PFSK-1 (cell line): ENCODE measurements around the gene GLB1L3.

Experiments
- FOXP2 ChIP-seq: optimal IDR thresholded peaks from 2 replicates; pipeline ENCODE3; 2011; ENCODE audit warnings: borderline replicate concordance, control low read depth, inconsistent platforms; ENCODE audit not compliant: insufficient read depth; ENCODE audit errors: extremely low read length, extremely low read depth
- POLR2AphosphoS5 ChIP-seq: IDR thresholded peaks from 2 replicates; pipeline ENCODE4 v1.6.1; 2012; ENCODE audit warnings: low read depth, mild to moderate bottlenecking, control low read depth, low read length, moderate library complexity
- TAF1 ChIP-seq: IDR thresholded peaks from 2 replicates; pipeline ENCODE4 v1.6.1; 2012; ENCODE audit warnings: low read length, control low read depth, borderline replicate concordance; ENCODE audit not compliant: insufficient read depth
- TF ChIP-seq, protein P1 (sequence below), 2 experiments: IDR thresholded peaks; 2 replicates each; pipeline versions ENCODE4 v1.6.1 to v1.8.0; 2011 to 2012; ENCODE audit warnings: low read depth in 2 of 2, low read length in 2 of 2, control low read depth in 1 of 2, inconsistent platforms in 1 of 2, mild to moderate bottlenecking in 1 of 2, moderate library complexity in 1 of 2; ENCODE audit not compliant: insufficient read depth in 1 of 2

DNA sequence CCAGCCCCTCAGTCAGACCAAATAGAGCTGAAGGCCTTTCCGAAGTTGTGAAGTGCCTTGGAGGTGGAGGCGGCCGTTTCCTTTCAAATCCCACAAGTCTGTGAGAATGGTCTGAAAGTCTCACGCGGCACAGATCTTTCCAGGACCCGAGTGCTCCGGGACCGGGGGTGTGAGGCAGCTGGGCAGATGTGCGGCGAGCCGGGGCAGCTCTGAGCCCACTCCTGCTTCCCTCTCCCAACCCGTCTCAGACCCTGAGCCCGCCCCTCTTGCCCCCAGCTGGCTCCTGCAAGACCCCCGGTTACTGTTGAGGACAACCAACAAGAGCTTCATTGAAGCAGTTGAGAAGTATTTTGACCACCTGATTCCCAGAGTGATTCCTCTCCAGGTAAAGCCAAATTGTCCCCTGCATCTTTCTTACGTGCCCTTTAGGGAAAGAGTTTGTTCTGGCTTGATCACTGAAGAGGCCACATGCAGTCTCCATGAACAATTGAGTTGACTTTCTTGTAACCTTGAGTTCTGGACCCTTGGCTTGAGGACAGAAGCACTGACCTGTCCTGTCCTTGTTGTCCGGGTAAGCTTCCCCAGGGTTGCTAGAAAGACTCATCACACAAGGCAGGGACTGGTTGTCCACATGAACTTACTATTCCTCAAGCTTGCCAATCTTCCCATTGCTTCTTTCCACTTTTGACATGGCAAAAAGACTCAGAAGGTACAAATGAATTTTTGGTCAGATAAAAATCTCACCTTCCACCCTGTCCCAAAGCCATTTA lies 7.5 kb downstream of the GLB1L3 start:
- TF ChIP-seq POLR2AphosphoS5 (no peak), FOXP2 (no peak), TAF1 (no peak)
- TF ChIP-seq, protein P1, sequence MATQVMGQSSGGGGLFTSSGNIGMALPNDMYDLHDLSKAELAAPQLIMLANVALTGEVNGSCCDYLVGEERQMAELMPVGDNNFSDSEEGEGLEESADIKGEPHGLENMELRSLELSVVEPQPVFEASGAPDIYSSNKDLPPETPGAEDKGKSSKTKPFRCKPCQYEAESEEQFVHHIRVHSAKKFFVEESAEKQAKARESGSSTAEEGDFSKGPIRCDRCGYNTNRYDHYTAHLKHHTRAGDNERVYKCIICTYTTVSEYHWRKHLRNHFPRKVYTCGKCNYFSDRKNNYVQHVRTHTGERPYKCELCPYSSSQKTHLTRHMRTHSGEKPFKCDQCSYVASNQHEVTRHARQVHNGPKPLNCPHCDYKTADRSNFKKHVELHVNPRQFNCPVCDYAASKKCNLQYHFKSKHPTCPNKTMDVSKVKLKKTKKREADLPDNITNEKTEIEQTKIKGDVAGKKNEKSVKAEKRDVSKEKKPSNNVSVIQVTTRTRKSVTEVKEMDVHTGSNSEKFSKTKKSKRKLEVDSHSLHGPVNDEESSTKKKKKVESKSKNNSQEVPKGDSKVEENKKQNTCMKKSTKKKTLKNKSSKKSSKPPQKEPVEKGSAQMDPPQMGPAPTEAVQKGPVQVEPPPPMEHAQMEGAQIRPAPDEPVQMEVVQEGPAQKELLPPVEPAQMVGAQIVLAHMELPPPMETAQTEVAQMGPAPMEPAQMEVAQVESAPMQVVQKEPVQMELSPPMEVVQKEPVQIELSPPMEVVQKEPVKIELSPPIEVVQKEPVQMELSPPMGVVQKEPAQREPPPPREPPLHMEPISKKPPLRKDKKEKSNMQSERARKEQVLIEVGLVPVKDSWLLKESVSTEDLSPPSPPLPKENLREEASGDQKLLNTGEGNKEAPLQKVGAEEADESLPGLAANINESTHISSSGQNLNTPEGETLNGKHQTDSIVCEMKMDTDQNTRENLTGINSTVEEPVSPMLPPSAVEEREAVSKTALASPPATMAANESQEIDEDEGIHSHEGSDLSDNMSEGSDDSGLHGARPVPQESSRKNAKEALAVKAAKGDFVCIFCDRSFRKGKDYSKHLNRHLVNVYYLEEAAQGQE (IDR thresholded peaks at IDR 0.05; ENCODE audit: insufficient read depth in 1 of 2, low read depth in 2 of 2, low read length in 2 of 2) = no peak
